Measurements from ENCODE around the gene FBLN1.
A peak's percentile ranks its signal among the peaks of the same experiment; 100 is the strongest.
"Not testable (repeated sequence)": the region's sequence is repeated elsewhere in the genome, so short reads cannot be mapped to it uniquely, and the experiment has no call there.

Gene FBLN1

DNA sequence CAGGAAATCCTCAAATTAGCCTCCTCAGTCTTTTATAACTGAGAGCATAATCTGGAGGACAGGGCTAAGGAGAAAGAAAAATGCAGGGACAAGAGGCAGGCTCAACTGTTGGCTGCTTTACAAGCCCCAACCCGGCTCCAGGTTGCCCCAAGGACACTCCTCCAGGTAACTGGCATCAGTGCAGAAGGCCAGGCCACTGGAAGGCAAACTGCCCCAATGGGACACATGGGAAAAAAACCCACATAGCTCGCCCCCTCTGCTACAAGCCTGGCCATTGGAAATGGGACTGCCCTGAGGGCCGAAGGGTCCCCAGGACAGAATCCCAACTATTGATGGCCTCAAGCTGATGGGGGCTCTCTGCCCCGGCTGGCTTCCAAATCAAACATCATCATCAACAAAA is 17.9 kb upstream of the FBLN1 start:
- H3K27ac Mint-ChIP-seq = peak overlapping the region in 2 of 3 experiments; percentile 27 to 49
- TF ChIP-seq, protein P1, sequence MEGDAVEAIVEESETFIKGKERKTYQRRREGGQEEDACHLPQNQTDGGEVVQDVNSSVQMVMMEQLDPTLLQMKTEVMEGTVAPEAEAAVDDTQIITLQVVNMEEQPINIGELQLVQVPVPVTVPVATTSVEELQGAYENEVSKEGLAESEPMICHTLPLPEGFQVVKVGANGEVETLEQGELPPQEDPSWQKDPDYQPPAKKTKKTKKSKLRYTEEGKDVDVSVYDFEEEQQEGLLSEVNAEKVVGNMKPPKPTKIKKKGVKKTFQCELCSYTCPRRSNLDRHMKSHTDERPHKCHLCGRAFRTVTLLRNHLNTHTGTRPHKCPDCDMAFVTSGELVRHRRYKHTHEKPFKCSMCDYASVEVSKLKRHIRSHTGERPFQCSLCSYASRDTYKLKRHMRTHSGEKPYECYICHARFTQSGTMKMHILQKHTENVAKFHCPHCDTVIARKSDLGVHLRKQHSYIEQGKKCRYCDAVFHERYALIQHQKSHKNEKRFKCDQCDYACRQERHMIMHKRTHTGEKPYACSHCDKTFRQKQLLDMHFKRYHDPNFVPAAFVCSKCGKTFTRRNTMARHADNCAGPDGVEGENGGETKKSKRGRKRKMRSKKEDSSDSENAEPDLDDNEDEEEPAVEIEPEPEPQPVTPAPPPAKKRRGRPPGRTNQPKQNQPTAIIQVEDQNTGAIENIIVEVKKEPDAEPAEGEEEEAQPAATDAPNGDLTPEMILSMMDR (IDR thresholded peaks at IDR 0.05; ENCODE audit: unreplicated experiment in 3 of 3) = no peak
- peaks cover 16% of the 10 kb centered on the region for H3K27me3 Mint-ChIP-seq (ENCODE audit: low read depth)
- H3K36me3 Mint-ChIP-seq (ENCODE audit: low read depth) = peaks cover 5% of the 10 kb centered on the region
- peaks cover 5% of the 10 kb centered on the region for H3K4me1 Mint-ChIP-seq
- no peak overlapping the region for H3K4me3 Mint-ChIP-seq
- H3K9me3 Mint-ChIP-seq = peaks cover 36% of the 10 kb centered on the region

DNA sequence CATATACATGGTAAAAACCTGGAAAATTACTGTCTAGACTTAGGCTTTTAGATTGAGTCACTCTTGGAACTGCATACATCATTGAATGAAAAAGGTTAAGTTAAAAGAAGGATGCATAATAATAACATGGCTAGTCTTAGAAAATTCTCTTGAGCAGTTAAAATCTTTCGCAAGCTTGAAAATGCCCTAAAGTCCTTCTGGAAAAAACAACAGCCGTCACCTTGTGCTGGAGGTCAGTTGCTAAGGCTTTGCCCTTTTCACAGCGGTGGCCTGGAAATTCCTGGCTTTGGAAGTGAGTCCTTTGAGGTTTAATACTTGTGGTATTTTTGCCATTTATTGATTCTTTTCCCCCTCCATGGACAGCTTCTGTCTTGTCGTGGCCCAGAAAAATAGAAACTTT is 17.4 kb upstream of the FBLN1 start:
- Mint-ChIP-seq H3K36me3 (ENCODE audit: low read depth) (peaks cover 5% of the 10 kb centered on the region), H3K4me3 (no peak overlapping the region)

DNA sequence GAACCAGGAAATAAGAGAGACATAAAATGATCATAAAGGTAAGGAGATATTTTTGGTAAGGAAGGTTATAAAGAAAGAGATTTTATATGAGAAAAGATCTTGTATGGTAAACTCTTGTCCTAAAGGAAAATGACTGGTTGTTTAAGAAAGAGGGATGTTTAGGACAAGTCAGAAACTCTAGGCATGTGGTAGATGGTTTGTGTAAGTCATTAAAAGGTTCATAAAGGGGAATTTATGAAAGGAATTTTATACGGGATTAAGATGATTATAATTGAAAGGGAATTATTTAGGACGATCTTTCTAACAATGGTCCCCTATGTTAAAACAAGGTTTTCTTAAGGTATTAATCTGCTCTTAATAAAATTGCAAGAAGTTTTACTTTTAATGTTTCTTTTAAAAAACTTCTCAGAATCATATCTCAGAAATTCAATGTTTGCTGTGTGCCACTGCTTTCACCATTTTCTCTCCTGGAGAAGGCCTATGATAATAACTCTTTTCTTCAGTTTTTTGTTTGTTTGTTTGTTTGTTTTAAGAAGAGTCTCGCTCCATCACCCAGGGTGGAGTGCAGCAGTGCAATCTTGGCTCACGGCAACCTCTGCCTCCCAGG is 13.8 kb upstream of the FBLN1 start:
- Mint-ChIP-seq H3K4me3 (no peak overlapping the region), H3K27ac (peak overlapping the region in 1 of 3 experiments; percentile 8), H3K4me1 (peaks cover 22% of the 10 kb centered on the region), H3K27me3 (ENCODE audit: low read depth) (peaks cover 11% of the 10 kb centered on the region), H3K36me3 (ENCODE audit: low read depth) (peaks cover 5% of the 10 kb centered on the region), H3K9me3 (peaks cover 38% of the 10 kb centered on the region)
- TF ChIP-seq, protein P1 (IDR thresholded peaks at IDR 0.05; ENCODE audit: unreplicated experiment in 3 of 3) = no peak

More for the DNA sequence above, 17.4 kb upstream of the FBLN1 start:
- Mint-ChIP-seq H3K4me1 (peaks cover 5% of the 10 kb centered on the region), H3K27me3 (ENCODE audit: low read depth) (peaks cover 16% of the 10 kb centered on the region), H3K9me3 (peaks cover 35% of the 10 kb centered on the region), H3K27ac (peak overlapping the region in 2 of 3 experiments; percentile 27 to 49)
- TF ChIP-seq, protein P1 (IDR thresholded peaks at IDR 0.05; ENCODE audit: unreplicated experiment in 3 of 3) = no peak

DNA sequence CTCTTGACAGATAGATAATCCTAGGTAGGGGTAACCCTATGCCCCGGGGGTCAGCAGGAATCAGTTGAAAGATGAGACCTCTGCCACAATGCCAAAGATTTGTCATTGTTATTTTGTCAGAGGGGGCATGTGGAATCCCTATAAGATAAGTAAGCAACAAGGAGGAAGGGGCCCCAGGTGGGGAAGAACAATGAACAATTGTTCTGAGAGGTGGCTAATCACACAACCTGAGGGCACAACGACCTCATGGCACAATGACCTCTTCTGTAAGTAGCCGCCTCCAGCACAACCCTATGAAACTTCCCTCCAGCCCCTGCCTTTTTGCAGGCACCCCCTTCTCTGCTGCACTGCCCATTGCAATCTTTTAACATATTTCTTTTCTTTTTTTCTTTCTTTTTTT is 11.8 kb upstream of the FBLN1 start:
- Mint-ChIP-seq H3K36me3 (ENCODE audit: low read depth) (peaks cover 5% of the 10 kb centered on the region), H3K9me3 (peaks cover 34% of the 10 kb centered on the region), H3K4me3 (no peak overlapping the region), H3K27ac (no peak overlapping the region), H3K4me1 (peaks cover 18% of the 10 kb centered on the region), H3K27me3 (ENCODE audit: low read depth) (peaks cover 9% of the 10 kb centered on the region)
- TF ChIP-seq, protein P1 (IDR thresholded peaks at IDR 0.05; ENCODE audit: unreplicated experiment in 3 of 3) = no peak

DNA sequence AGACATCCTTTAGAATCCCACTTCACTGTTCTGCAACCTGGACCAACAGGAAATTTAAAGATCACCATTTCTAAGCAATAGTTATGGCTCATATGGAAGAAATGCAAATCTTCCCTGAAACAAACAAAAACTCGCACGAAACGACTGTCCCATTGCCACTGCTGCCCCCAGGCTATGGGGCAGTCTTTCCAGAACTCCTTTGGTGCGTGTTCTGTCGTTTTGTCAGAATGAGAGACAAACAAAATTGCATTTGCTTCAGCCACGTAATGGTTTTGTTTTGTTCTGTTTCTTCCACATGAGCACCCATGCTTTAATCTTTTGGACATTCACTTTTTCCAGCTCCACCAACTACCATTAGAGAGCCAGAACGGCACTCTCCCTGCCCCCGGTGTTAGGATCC is 10.8 kb upstream of the FBLN1 start:
- Mint-ChIP-seq H3K27ac (peak overlapping the region in 2 of 3 experiments; percentile 38 to 95), H3K4me3 (no peak overlapping the region), H3K9me3 (peaks cover 28% of the 10 kb centered on the region), H3K4me1 (peaks cover 28% of the 10 kb centered on the region), H3K27me3 (ENCODE audit: low read depth) (peaks cover 9% of the 10 kb centered on the region), H3K36me3 (ENCODE audit: low read depth) (peaks cover under 1% of the 10 kb centered on the region)
- TF ChIP-seq, protein P1 (IDR thresholded peaks at IDR 0.05; ENCODE audit: unreplicated experiment in 3 of 3) = no peak

DNA sequence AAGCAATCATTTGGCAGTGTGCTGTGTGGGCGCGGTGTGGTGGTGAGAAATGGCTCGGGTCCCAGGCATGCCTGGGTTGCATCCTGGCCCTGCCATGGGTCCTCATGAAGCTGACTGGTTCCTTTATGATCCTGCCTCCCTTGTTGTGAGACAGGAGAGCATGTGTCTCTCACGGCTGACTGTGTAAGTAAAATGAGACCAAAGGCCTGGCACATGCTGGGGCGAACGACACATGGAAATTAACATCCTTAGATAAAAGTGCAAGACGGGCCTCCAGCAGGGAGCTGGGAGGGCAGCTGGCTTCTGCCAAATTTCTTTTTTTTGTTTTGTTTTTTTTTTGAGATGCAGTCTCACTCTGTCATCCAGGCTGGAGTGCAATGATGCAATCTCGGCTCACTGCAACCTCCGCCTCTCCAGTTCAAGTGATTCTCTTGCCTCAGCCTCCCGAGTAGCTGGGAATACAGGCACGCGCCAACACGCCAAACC is 9.4 kb upstream of the FBLN1 start:
- Mint-ChIP-seq H3K36me3 (ENCODE audit: low read depth) (no peaks in the 10 kb centered on the region), H3K9me3 (peaks cover 18% of the 10 kb centered on the region), H3K27me3 (ENCODE audit: low read depth) (peaks cover 9% of the 10 kb centered on the region), H3K27ac (peak overlapping the region; percentile 80 to 95 (median 85)), H3K4me3 (peak overlapping the region in 1 of 3 experiments; percentile 18), H3K4me1 (peaks cover 42% of the 10 kb centered on the region)
- TF ChIP-seq, protein P1 (IDR thresholded peaks at IDR 0.05; ENCODE audit: unreplicated experiment in 3 of 3) = no peak

DNA sequence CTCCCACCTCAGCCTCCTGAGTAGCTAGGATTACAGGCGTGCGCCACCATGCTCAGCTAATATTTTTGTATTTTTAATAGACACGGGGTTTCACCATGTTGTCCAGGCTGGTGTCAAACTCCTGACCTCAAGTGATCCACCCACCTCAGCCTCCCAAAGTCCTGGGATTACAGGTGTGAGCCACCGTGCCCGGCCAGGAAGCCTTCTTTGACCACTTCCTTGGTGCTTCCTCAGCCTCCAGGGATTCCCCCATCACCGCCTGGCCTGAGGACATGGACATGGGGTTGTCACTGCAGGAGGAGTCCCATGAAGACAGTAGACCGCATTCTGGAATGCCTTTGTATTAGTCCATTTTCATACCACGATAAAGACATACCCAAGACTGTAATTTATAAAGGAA is 8.4 kb upstream of the FBLN1 start:
- H3K9me3 Mint-ChIP-seq = peaks cover 12% of the 10 kb centered on the region
- not testable (repeated sequence) for H3K4me3 Mint-ChIP-seq; H3K27me3 Mint-ChIP-seq (ENCODE audit: low read depth); H3K36me3 Mint-ChIP-seq (ENCODE audit: low read depth)
- H3K27ac Mint-ChIP-seq = peak overlapping the region in 2 of 3 experiments; percentile 51 to 53
- H3K4me1 Mint-ChIP-seq = peaks cover 44% of the 10 kb centered on the region

DNA sequence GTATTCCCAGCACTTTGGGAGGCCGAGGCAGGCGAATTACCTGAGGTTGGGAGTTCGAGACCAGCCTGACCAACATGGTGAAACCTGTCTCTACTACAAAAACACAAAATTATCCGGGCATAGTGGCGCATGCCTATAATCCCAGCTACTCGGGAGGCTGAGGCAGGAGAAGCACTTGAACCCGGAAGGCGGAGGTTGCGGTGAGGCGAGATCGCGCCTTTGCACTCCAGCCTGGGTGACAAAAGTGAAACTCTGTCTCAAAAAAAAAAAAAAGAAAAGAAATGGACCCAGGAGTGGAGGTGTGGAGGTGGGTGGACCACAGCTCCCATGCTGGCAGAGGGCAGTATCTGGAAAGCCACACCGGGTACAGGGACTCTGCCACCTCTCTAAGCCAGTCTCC is 7.1 kb upstream of the FBLN1 start:
- not testable (repeated sequence) for H3K4me3 Mint-ChIP-seq; H3K9me3 Mint-ChIP-seq; H3K36me3 Mint-ChIP-seq (ENCODE audit: low read depth)
- Mint-ChIP-seq H3K4me1 (peaks cover 54% of the 10 kb centered on the region), H3K27me3 (ENCODE audit: low read depth) (peaks cover 12% of the 10 kb centered on the region), H3K27ac (peak overlapping the region; percentile 84 to 98 (median 94))

Data from nephron (organoid).